HT1080 (cell line): ENCODE results near the gene DOHH. TPM values are rescaled to one million over a fixed set of nuclear protein-coding genes. Genes with fewer than 3 reads are reported as not detected.

ENCODE experiments used
- DNase-seq: peaks from one replicate; pipeline ENCODE4 v3.0.0-alpha.2; 2015; ENCODE audit warnings: low read depth
- total RNA-seq: library from RNA; depleted of rRNA; stranded (reverse); fragments of >200 nt; shearing (Covaris generic); gene quantifications from 2 replicates; pipeline ENCODE4 v1.2.3, GENCODE V29; 2014

Gene DOHH
- total RNA-seq, 1 experiment from 2014 or later = 45.3 TPM

- no peak for DNase-seq
Observed at GRCh38 chr19:3504735-3505134, 4.3 kb upstream of the DOHH start.

GRCh38 chr19:3503036-3503572 lies 2.6 kb upstream of the DOHH start:
- no peak for DNase-seq

- DNase-seq = no peak
Observed at GRCh38 chr19:3501780-3502179, 1.3 kb upstream of the DOHH start.

- DNase-seq = no peak
Observed at GRCh38 chr19:3499738-3500428, 591 bp downstream of the DOHH start.

GRCh38 chr19:3497757-3498520 lies 2.5 kb downstream of the DOHH start:
- no peak for DNase-seq

GRCh38 chr19:3496392-3497273 lies 3.8 kb downstream of the DOHH start:
- DNase-seq = no peak

- no peak for DNase-seq
Observed at GRCh38 chr19:3494559-3494958, 5.9 kb downstream of the DOHH start.

- DNase-seq = no peak
Observed at GRCh38 chr19:3494051-3494450, 6.4 kb downstream of the DOHH start.

GRCh38 chr19:3493651-3494050 lies 6.8 kb downstream of the DOHH start:
- no peak for DNase-seq

GRCh38 chr19:3492919-3493318 lies 7.6 kb downstream of the DOHH start:
- no peak for DNase-seq

GRCh38 chr19:3492131-3492839 lies 8.2 kb downstream of the DOHH start:
- DNase-seq = no peak

- no peak for DNase-seq
Observed at GRCh38 chr19:3491396-3492119, 8.9 kb downstream of the DOHH start.

- DNase-seq = no peak
Observed at GRCh38 chr19:3483226-3483628, 17.2 kb downstream of the DOHH start, which contains the start of gene SMIM44. SMIM44 (minus strand) TSS chr19:3483441; CDS start chr19:3483403, 38 bp downstream.

GRCh38 chr19:3482507-3483225 lies 17.8 kb downstream of the DOHH start:
- DNase-seq = no peak

GRCh38 chr19:3481241-3482090 lies 19.0 kb downstream of the DOHH start:
- no peak for DNase-seq

GRCh38 chr19:3480383-3481091 lies 19.9 kb downstream of the DOHH start, which contains the start of gene SMIM24:
SMIM24 (minus strand) TSS chr19:3480525; CDS start chr19:3480463, 62 bp downstream.
- DNase-seq = no peak

- no peak for DNase-seq
Observed at GRCh38 chr19:3479834-3480215, 20.6 kb downstream of the DOHH start.
